Endothelial cell (in vitro differentiated cells): ENCODE results near the gene MRPL19. TPM values are rescaled to one million over a fixed set of nuclear protein-coding genes. Genes with fewer than 3 reads are reported as not detected.
A peak's percentile ranks its signal among the peaks of the same experiment; 100 is the strongest.
"Not testable (repeated sequence)": the region's sequence is repeated elsewhere in the genome, so short reads cannot be mapped to it uniquely, and the experiment has no call there.

ENCODE experiments used
- DNase-seq: peaks from one replicate; pipeline ENCODE4 v3.0.0; 2021; ENCODE audit warnings: low spot score
- H3K27ac Mint-ChIP-seq: one replicate; pipeline ENCODE4 v1.8.0; 2021; ENCODE audit warnings: mixed read lengths, inconsistent platforms; ENCODE audit not compliant: unreplicated experiment
- H3K27me3 Mint-ChIP-seq: one replicate; pipeline ENCODE4 v1.8.0; 2021; ENCODE audit warnings: mild to moderate bottlenecking, moderate library complexity, mixed read lengths, inconsistent platforms; ENCODE audit not compliant: unreplicated experiment
- H3K36me3 Mint-ChIP-seq: one replicate; pipeline ENCODE4 v1.8.0; 2021; ENCODE audit warnings: mild to moderate bottlenecking, low read depth, mixed read lengths, inconsistent platforms; ENCODE audit not compliant: unreplicated experiment
- H3K4me1 Mint-ChIP-seq: one replicate; pipeline ENCODE4 v1.8.0; 2021; ENCODE audit warnings: mild to moderate bottlenecking, mixed read lengths, inconsistent platforms; ENCODE audit not compliant: unreplicated experiment
- H3K4me3 Mint-ChIP-seq: one replicate; pipeline ENCODE4 v1.8.0; 2021; ENCODE audit warnings: mild to moderate bottlenecking, mixed read lengths, inconsistent platforms; ENCODE audit not compliant: unreplicated experiment
- H3K9me3 Mint-ChIP-seq: one replicate; pipeline ENCODE4 v1.8.0; 2021; ENCODE audit warnings: mixed read lengths, inconsistent platforms; ENCODE audit not compliant: unreplicated experiment
- total RNA-seq: library from RNA; stranded (reverse); fragmentation: NEBNext Ultra II Directional; extraction: Animal tissue kit (Norgen Biotek cat#: 25700); gene quantifications from one replicate; pipeline ENCODE4 v1.2.1, GENCODE V29; 2021; ENCODE audit not compliant: unreplicated experiment
- TF ChIP-seq, protein P1 (sequence below): fragments of 200-600 bp; sonication (generic); IDR thresholded peaks from one replicate; pipeline ENCODE4 v1.5.0; 2021; ENCODE audit warnings: antibody characterized with exemption; ENCODE audit not compliant: unreplicated experiment

Gene MRPL19
- total RNA-seq, 1 donor from 2014 or later: 40.1 TPM

- peaks cover 16% of the 10 kb centered on the region for H3K4me1 Mint-ChIP-seq
- peak overlapping the region; percentile 92 for H3K4me3 Mint-ChIP-seq
- H3K36me3 Mint-ChIP-seq: no peaks in the 10 kb centered on the region
- DNase-seq: no peak
- peak overlapping the region; percentile 42 for H3K27ac Mint-ChIP-seq
- no peaks in the 10 kb centered on the region for H3K9me3 Mint-ChIP-seq
- TF ChIP-seq, protein P1, sequence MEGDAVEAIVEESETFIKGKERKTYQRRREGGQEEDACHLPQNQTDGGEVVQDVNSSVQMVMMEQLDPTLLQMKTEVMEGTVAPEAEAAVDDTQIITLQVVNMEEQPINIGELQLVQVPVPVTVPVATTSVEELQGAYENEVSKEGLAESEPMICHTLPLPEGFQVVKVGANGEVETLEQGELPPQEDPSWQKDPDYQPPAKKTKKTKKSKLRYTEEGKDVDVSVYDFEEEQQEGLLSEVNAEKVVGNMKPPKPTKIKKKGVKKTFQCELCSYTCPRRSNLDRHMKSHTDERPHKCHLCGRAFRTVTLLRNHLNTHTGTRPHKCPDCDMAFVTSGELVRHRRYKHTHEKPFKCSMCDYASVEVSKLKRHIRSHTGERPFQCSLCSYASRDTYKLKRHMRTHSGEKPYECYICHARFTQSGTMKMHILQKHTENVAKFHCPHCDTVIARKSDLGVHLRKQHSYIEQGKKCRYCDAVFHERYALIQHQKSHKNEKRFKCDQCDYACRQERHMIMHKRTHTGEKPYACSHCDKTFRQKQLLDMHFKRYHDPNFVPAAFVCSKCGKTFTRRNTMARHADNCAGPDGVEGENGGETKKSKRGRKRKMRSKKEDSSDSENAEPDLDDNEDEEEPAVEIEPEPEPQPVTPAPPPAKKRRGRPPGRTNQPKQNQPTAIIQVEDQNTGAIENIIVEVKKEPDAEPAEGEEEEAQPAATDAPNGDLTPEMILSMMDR: no peak
- no peaks in the 10 kb centered on the region for H3K27me3 Mint-ChIP-seq
These were observed 63.6 kb downstream of the MRPL19 start for GRCh38 chr2:75710220-75710576.

DNA sequence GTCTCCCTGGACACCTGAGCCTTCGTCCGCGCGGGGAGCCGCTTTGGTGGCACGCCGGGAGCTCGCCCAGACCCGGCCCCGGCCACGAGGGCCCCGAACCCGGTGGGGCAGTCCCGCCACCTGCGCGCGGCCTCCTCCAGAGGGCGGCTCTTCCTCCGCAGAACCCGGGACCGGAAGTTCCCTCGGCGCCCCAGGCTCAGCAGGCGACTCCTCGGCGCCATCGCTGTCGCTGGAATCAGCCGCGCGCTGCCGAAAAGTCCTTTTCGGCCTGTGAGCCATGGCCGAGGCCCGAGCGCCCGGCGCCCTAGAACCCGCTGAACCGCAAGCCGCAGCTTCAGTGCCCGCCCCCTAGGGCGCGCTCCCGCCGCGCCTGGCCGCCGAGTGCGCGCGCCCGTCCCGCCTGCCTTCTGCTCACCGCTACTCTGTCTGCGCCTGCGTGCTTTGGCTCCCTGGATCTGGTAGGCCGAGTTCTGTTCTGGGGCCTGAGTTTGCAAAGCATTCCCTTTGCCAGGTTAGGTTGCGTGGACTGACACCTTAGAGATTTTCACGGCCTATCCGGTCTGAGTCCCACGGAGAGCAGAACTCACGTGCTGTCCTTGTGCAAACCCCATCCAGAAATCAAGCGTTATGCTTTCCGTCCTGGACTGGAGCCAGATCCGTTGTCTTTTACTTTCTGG lies 64.1 kb downstream of the MRPL19 start, which contains the start of gene GCFC2:
Gene GCFC2, minus strand, starts transcription at position 339 of the 677 bp plus-strand sequence. Its CDS starts 60 bp downstream, at position 279.
- peaks cover 15% of the 10 kb centered on the region for H3K4me1 Mint-ChIP-seq
- H3K27ac Mint-ChIP-seq: peak within 1 kb of the TSS; percentile 71
- TF ChIP-seq, protein P1: peak; percentile 37
- DNase-seq: peak; percentile 87
- no peaks in the 10 kb centered on the region for H3K36me3 Mint-ChIP-seq
- H3K27me3 Mint-ChIP-seq: no peaks in the 10 kb centered on the region
- H3K4me3 Mint-ChIP-seq: peak within 1 kb of the TSS; percentile 92
- no peaks in the 10 kb centered on the region for H3K9me3 Mint-ChIP-seq

DNA sequence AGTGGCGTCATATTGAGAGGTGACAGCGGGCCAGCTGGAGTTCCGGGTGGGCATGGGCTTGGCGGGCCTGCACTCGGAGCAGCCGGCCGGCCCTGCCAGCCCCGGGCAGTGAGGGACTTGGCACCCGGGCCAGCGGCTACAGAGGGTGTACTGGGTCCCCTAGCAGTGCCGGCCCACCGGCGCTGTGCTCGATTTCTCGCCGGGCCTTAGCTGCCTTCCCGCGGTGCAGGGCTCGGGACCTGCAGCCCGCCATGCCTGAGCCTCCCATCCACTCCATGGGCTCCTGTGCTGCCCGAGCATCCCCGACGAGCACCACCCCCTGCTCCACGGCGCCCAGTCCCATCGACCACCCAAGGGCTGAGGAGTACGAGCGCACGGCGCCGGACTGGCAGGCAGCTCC lies 65.0 kb downstream of the MRPL19 start:
- H3K4me1 Mint-ChIP-seq, DNase-seq, H3K27me3 Mint-ChIP-seq, H3K36me3 Mint-ChIP-seq, H3K9me3 Mint-ChIP-seq, H3K27ac Mint-ChIP-seq: not testable (repeated sequence)
- peak overlapping the region; percentile 92 for H3K4me3 Mint-ChIP-seq

- Mint-ChIP-seq H3K9me3 (no peaks in the 10 kb centered on the region), H3K27ac (no peak overlapping the region), H3K27me3 (peaks cover 1% of the 10 kb centered on the region), H3K36me3 (no peaks in the 10 kb centered on the region), H3K4me3 (no peak overlapping the region), H3K4me1 (no peaks in the 10 kb centered on the region)
- TF ChIP-seq, protein P1: no peak
- DNase-seq: no peak
These were observed 69.8 kb downstream of the MRPL19 start for GRCh38 chr2:75716406-75716805.

DNA sequence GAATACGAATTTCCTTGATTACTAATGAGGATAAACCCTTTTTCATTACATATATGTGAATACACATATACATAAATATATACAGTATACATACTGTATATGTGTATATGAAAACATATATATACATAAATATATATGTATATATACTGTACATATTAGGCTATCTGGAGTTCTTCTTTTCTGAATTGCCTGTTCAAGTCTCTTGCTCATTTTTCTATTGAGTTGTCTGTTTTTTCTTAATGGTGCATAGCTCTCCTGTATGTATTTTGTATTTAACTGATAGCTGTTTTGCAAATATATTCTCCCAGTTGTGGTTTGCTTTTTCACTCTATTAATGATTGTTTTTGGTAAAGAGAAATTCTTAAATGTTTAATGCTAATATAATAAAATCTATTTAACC lies 73.0 kb downstream of the MRPL19 start:
- Mint-ChIP-seq H3K36me3 (no peaks in the 10 kb centered on the region), H3K4me1 (no peaks in the 10 kb centered on the region), H3K27ac (no peak overlapping the region), H3K9me3 (no peaks in the 10 kb centered on the region), H3K27me3 (peaks cover 1% of the 10 kb centered on the region), H3K4me3 (no peak overlapping the region)
- TF ChIP-seq, protein P1: no peak
- DNase-seq: no peak
